ENCODE results near the gene PNLIPRP2. TPM values are rescaled to one million over a fixed set of nuclear protein-coding genes. Genes with fewer than 3 reads are reported as not detected.

Gene PNLIPRP2
- total RNA-seq, 1 experiment from 2014 or later: not detected

DNA sequence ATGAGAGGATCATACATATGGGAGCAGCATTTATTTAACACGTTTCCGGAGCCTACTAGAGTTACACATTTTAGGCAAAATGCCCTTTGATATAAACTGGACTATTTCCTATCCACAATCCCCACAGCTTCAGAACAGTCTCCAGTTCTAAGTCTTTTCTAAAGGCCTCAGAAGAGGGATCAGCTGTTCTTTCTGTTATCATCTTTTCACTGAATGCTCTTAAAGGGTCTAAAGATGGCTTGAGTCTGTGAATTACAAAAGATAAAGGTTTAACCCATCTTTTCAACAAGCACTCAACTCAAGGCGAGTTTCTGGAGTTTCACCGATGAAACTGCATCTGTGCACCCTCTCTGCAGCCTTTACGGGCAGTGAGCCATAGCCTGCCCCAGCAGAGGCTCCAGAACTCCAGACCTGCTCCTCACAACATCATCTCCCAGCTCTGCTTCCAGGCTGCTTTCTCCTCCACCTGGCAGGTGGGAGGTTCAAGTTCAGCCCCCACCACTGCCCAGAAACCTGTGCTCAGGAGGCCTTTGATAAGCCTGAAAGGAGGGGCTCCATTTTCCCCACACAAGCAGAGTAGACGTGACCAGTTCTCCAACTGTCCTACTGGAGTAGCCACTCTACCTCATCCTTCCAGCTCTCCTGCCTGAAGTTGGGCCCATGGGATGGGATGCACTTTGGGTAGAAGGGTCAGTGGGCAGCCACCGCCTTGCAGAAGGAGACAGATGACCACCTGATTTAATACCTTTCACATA, 68.2 kb downstream of the PNLIPRP2 start:
- no peak for DNase-seq (ENCODE audit: unreplicated experiment)
- Mint-ChIP-seq H3K36me3 (ENCODE audit: insufficient read depth, unreplicated experiment) (no peaks in the 10 kb centered on the region), H3K4me3 (ENCODE audit: unreplicated experiment) (no peak overlapping the region), H3K4me1 (ENCODE audit: insufficient read depth, unreplicated experiment) (no peaks in the 10 kb centered on the region), H3K27me3 (ENCODE audit: insufficient read depth, unreplicated experiment) (no peaks in the 10 kb centered on the region), H3K27ac (ENCODE audit: low read depth, unreplicated experiment) (no peak overlapping the region), H3K9me3 (ENCODE audit: unreplicated experiment) (no peaks in the 10 kb centered on the region)
- ChIA-PET CTCF (interaction anchor here (0.7 to 10.9 kb wide), 3 partner anchors 13 to 254 kb away, joined by 3 to 339 read pairs (median 3); no protein-coding TSS in a partner anchor), POLR2A (no interaction called here)
- intact Hi-C loops (cut with micrococcal nuclease): no loop called here
- BruUV-seq (replicated peaks): no TSS peak
- TF ChIP-seq, protein P1, sequence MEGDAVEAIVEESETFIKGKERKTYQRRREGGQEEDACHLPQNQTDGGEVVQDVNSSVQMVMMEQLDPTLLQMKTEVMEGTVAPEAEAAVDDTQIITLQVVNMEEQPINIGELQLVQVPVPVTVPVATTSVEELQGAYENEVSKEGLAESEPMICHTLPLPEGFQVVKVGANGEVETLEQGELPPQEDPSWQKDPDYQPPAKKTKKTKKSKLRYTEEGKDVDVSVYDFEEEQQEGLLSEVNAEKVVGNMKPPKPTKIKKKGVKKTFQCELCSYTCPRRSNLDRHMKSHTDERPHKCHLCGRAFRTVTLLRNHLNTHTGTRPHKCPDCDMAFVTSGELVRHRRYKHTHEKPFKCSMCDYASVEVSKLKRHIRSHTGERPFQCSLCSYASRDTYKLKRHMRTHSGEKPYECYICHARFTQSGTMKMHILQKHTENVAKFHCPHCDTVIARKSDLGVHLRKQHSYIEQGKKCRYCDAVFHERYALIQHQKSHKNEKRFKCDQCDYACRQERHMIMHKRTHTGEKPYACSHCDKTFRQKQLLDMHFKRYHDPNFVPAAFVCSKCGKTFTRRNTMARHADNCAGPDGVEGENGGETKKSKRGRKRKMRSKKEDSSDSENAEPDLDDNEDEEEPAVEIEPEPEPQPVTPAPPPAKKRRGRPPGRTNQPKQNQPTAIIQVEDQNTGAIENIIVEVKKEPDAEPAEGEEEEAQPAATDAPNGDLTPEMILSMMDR (IDR thresholded peaks at IDR 0.05; ENCODE audit: unreplicated experiment): no peak

DNA sequence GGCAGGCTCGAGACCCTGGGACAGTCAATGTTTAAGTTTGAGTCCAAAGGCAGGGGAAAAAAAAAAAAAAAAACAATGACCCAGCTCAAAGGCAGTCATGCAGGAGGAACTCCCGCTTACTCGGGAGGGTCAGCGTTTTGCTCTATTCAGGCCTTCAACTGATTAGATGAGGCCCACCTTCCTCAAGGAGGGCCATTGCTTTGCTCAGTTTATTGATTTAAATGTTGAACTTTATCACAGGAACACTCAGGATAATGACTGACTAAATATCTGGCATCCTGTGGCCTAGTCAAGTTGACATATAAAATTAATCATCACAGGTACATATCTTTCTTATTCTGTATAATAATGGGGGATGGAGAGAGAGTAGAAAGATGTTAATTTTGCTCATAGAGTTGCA, 69.0 kb downstream of the PNLIPRP2 start:
- no peak for DNase-seq (ENCODE audit: unreplicated experiment)
- Mint-ChIP-seq H3K9me3 (ENCODE audit: unreplicated experiment) (no peaks in the 10 kb centered on the region), H3K36me3 (ENCODE audit: insufficient read depth, unreplicated experiment) (no peaks in the 10 kb centered on the region), H3K27me3 (ENCODE audit: insufficient read depth, unreplicated experiment) (no peaks in the 10 kb centered on the region), H3K27ac (ENCODE audit: low read depth, unreplicated experiment) (no peak overlapping the region), H3K4me3 (ENCODE audit: unreplicated experiment) (no peak overlapping the region), H3K4me1 (ENCODE audit: insufficient read depth, unreplicated experiment) (no peaks in the 10 kb centered on the region)
- intact Hi-C loops (cut with micrococcal nuclease): no loop called here
- ChIA-PET CTCF (interaction anchor here (0.6 to 10.9 kb wide), 3 partner anchors 79 to 253 kb away, joined by 3 to 339 read pairs (median 3); no protein-coding TSS in a partner anchor), POLR2A (no interaction called here)
- no TSS peak for BruUV-seq (replicated peaks)
- TF ChIP-seq, protein P1 (IDR thresholded peaks at IDR 0.05; ENCODE audit: unreplicated experiment): no peak

DNA sequence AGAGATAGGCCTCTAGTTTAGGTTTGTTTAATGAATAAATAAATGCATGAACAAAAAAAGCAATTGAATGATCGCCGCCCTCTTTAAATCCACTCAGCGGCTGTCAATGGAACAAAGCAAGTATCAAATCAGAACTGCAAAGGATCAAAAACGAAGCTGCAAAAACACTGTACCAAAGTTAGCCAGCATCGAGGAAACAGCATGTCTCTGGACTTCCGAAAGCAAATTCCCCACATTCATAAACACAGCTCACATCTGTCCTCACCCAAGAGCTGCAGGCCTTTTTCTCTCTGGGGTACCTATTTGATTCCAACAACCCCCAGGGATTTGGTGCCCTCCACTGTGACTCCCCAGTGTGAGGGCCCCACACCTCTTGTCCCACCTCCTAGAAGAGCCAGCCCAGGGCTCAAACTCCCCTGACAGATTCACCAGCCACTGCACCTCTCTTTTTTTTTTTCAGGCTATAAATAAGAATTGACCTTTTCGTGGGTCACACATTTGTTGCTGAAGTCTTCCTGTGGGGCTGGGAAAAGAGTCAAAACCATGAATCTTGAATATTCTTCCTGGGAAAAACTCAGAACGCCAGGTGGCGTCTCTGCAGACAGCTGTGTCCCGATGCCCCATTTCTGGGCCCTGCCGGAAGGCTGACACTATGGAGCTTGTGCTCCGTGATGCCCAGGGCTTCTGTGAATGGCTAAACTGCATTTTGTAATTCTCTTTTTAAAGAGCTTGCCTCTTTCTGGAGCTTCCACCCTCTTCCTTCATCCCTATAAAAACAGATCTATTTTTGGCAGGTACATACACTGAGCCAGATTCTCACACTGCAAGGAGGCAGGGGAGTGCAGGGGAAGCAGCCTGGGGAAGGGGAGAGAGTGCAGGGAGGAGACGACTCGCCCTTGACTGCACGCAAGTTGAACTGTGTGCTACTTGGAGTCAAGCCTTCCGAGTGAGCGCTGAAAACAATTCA, 69.9 kb downstream of the PNLIPRP2 start:
- no peak for DNase-seq (ENCODE audit: unreplicated experiment)
- ChIA-PET CTCF (interaction anchor here (0.6 to 2.9 kb wide), 4 partner anchors 9 to 109 kb away, joined by 3 to 26 read pairs (median 4); no protein-coding TSS in a partner anchor), POLR2A (no interaction called here)
- intact Hi-C loops (cut with micrococcal nuclease): no loop called here
- TF ChIP-seq, protein P1 (IDR thresholded peaks at IDR 0.05; ENCODE audit: unreplicated experiment): no peak
- no peaks in the 10 kb centered on the region for H3K36me3 Mint-ChIP-seq (ENCODE audit: insufficient read depth, unreplicated experiment)
- H3K27me3 Mint-ChIP-seq (ENCODE audit: insufficient read depth, unreplicated experiment): no peaks in the 10 kb centered on the region
- no peak overlapping the region for H3K27ac Mint-ChIP-seq (ENCODE audit: low read depth, unreplicated experiment)
- BruUV-seq (replicated peaks): no TSS peak
- no peaks in the 10 kb centered on the region for H3K4me1 Mint-ChIP-seq (ENCODE audit: insufficient read depth, unreplicated experiment)
- H3K9me3 Mint-ChIP-seq (ENCODE audit: unreplicated experiment): no peaks in the 10 kb centered on the region
- H3K4me3 Mint-ChIP-seq (ENCODE audit: unreplicated experiment): no peak overlapping the region

DNA sequence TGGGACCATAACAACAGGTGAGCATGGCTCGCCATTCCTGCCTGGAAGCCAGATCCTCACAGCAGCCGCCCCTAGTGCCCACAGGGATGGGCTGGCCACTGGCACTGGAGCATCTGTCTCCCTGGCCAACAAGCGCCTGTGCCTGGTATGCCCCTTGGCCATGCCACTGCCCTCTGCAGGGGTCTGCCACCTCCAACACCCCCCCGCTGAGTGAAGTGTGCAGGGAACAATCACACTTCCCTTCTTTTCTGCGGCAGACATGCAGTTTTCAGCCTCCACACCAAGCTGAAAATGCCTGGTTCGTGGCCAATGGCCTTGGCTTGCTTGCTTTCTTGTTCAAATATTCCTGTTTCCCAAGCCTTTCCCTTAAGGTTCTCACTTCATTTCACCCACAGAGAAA, 70.9 kb downstream of the PNLIPRP2 start:
- CTCF ChIA-PET: interaction anchor here (0.7 to 2.9 kb wide), 4 partner anchors 10 to 110 kb away, joined by 3 to 26 read pairs (median 10); no protein-coding TSS in a partner anchor
- TF ChIP-seq, protein P1 (IDR thresholded peaks at IDR 0.05; ENCODE audit: unreplicated experiment): no peak
- H3K36me3 Mint-ChIP-seq (ENCODE audit: insufficient read depth, unreplicated experiment): no peaks in the 10 kb centered on the region
- no TSS peak for BruUV-seq (replicated peaks)
- intact Hi-C loops (cut with micrococcal nuclease): no loop called here
- H3K9me3 Mint-ChIP-seq (ENCODE audit: unreplicated experiment): no peaks in the 10 kb centered on the region
- H3K4me1 Mint-ChIP-seq (ENCODE audit: insufficient read depth, unreplicated experiment): no peaks in the 10 kb centered on the region
- no peak overlapping the region for H3K27ac Mint-ChIP-seq (ENCODE audit: low read depth, unreplicated experiment)
- POLR2A ChIA-PET: no interaction called here
- H3K4me3 Mint-ChIP-seq (ENCODE audit: unreplicated experiment): no peak overlapping the region
- H3K27me3 Mint-ChIP-seq (ENCODE audit: insufficient read depth, unreplicated experiment): no peaks in the 10 kb centered on the region
- no peak for DNase-seq (ENCODE audit: unreplicated experiment)

Data from MCF 10A (cell line).